ENCODE data around the gene CTNNBL1. TPM values are rescaled to one million over a fixed set of nuclear protein-coding genes. Genes with fewer than 3 reads are reported as not detected.

Gene CTNNBL1
- total RNA-seq, 6 experiments from 2014 or later: 16.3 to 41.8 (median 28.8) TPM

DNA sequence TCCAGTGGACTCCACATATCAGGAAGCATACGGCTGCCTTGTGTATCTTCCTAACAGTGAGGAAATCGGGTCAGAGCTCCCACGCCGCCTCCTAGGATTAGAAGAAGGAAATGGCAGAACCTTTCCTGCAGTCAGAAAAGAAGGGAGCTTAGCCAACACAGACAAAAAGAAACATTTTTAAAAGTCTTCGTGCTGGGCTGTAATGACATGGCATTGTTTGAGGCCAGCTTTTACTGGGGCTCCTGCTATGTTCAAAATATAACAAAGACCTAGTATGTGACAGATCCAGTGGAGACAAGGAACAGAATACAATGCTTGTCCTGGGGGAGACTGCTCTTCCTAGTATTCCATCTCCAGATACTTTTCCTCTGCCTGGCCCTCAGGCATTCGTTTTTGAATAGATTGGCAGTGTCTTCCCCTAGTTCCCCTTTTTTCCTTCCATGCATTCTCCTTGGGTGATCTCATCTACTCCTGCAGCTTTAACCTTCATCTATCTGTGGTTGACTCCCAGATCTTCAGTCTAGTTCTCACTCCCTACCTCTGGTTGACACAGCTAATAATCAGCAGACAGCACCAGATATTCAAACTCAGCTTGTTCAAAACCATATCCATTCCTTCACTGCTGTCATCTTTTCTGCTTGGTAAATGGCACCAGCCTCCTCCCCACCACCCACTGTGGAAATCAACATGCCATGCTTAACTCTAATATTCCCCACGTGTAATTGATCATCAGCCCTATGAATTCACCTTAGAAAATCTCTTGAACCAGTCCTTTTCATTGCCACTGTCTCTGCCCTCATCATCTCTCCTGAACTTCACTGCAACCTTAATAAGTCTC is 114.6 kb downstream of the CTNNBL1 start:
- no peaks in the 10 kb centered on the region for H3K9me3 ChIP-seq
- intact Hi-C loops (cut with DNase I): no loop called here
- H3K36me3 ChIP-seq: peaks cover 0 to 27% (median 0%) of the 10 kb centered on the region in 4 donors
- 63% methylated on average over 6 of the region's 7 CpGs for WGBS (ENCODE audit: insufficient coverage, low coverage, low lambda C conversion rate, missing lambda C conversion rate)
- peak; percentile 11 to 56 (median 52) for ATAC-seq
- no peak overlapping the region for H3K27ac ChIP-seq
- H3K27me3 ChIP-seq: no peaks in the 10 kb centered on the region
- no peak for TF ChIP-seq POLR2A (IDR thresholded peaks at IDR 0.05)
- TF ChIP-seq, protein P1, sequence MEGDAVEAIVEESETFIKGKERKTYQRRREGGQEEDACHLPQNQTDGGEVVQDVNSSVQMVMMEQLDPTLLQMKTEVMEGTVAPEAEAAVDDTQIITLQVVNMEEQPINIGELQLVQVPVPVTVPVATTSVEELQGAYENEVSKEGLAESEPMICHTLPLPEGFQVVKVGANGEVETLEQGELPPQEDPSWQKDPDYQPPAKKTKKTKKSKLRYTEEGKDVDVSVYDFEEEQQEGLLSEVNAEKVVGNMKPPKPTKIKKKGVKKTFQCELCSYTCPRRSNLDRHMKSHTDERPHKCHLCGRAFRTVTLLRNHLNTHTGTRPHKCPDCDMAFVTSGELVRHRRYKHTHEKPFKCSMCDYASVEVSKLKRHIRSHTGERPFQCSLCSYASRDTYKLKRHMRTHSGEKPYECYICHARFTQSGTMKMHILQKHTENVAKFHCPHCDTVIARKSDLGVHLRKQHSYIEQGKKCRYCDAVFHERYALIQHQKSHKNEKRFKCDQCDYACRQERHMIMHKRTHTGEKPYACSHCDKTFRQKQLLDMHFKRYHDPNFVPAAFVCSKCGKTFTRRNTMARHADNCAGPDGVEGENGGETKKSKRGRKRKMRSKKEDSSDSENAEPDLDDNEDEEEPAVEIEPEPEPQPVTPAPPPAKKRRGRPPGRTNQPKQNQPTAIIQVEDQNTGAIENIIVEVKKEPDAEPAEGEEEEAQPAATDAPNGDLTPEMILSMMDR (IDR thresholded peaks at IDR 0.05): no peak
- DNase-seq: no peak
- peaks cover 0 to 15% (median 2%) of the 10 kb centered on the region in 4 donors for H3K4me1 ChIP-seq
- H3K4me3 ChIP-seq: no peak overlapping the region

DNA sequence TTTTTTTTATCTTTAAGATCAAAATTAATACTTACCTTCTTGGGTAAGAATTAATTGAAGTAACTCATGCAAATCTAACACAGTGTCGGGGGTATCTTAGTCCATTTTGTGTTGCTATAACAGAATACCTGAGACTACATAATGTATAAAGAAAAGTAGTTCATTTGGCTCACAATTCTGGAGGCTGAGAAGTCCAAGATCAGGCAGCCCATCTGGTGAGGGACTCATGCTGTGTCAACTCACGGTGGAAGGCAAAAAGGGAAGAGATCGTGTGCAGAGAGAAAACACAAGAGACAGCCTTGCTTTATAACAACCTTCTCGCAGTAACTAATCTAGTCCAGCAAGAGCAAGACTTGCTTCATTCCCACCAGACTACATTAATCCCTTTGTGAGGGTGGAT is 116.2 kb downstream of the CTNNBL1 start:
- Histone ChIP-seq H3K4me3 (no peak overlapping the region), H3K27ac (no peak overlapping the region), H3K4me1 (peaks cover 0 to 2% (median under 1%) of the 10 kb centered on the region in 4 donors), H3K36me3 (peaks cover 0 to 19% (median 0%) of the 10 kb centered on the region in 4 donors), H3K9me3 (no peaks in the 10 kb centered on the region), H3K27me3 (no peaks in the 10 kb centered on the region)
- intact Hi-C loops (cut with DNase I): no loop called here
- 100% methylated on average over 1 of the region's 4 CpGs for WGBS (ENCODE audit: insufficient coverage, low coverage, low lambda C conversion rate, missing lambda C conversion rate)
- ATAC-seq: no peak
- no peak for TF ChIP-seq POLR2A (IDR thresholded peaks at IDR 0.05)
- TF ChIP-seq, protein P1 (IDR thresholded peaks at IDR 0.05): no peak
- no peak for DNase-seq

DNA sequence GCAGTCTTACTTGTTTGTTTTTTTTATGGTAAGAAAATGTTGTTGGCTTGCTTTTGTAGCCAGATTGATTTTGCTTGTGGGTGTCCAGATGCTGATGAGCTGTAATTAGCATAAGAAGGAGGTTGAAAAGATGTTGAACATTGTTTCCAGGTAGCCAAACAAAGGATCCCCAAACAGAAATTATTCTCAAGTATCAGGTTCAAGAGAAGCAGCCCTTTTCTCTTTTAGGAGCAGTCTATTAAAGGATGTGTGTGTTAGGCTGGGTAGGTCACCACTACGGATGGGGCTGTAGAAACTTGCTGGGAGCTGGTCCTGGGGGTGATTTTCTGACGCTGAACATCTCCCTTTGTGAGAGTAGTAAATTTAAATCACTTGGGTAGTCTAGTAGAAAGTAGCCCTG is 122.2 kb downstream of the CTNNBL1 start:
- TF ChIP-seq POLR2A (IDR thresholded peaks at IDR 0.05): no peak
- TF ChIP-seq, protein P1 (IDR thresholded peaks at IDR 0.05): no peak
- Histone ChIP-seq H3K27ac (no peak overlapping the region), H3K36me3 (peaks cover 0 to 9% (median 0%) of the 10 kb centered on the region in 4 donors), H3K9me3 (no peaks in the 10 kb centered on the region), H3K27me3 (no peaks in the 10 kb centered on the region), H3K4me3 (no peak overlapping the region), H3K4me1 (no peaks in the 10 kb centered on the region)
- 94% methylated on average over 2 of the region's 2 CpGs for WGBS (ENCODE audit: insufficient coverage, low coverage, low lambda C conversion rate, missing lambda C conversion rate)
- no peak for ATAC-seq
- no peak for DNase-seq
- intact Hi-C loops (cut with DNase I): no loop called here

DNA sequence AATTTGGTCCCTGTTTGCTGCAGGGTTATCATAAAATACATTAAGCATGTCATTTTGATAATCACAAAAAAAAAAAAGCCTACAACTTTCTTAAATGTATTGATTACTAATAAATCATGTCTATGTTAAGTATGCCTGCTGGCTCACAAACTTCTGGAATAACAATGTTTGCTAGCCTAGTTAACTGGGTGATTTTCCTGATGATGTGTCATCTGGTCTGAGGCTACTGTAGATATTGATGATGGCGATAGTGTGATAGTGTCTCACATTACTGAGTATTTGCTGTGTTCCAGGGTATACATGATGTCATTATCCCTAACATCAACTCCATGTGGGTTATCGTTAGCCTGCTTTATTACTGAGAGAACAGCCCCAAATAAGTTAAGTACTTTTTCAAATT is 122.9 kb downstream of the CTNNBL1 start:
- TF ChIP-seq POLR2A (IDR thresholded peaks at IDR 0.05): no peak
- TF ChIP-seq, protein P1 (IDR thresholded peaks at IDR 0.05): no peak
- Histone ChIP-seq H3K27ac (no peak overlapping the region), H3K36me3 (peaks cover 0 to 5% (median 0%) of the 10 kb centered on the region in 4 donors), H3K4me3 (no peak overlapping the region), H3K4me1 (no peaks in the 10 kb centered on the region), H3K9me3 (no peaks in the 10 kb centered on the region), H3K27me3 (no peaks in the 10 kb centered on the region)
- ATAC-seq: no peak
- no peak for DNase-seq
- intact Hi-C loops (cut with DNase I): no loop called here
- WGBS (ENCODE audit: insufficient coverage, low coverage, low lambda C conversion rate, missing lambda C conversion rate): 73% methylated on average over 1 of the region's 2 CpGs
